Heart left ventricle (tissue), 16 donors: Measurements from ENCODE around the gene LHFPL2. TPM values are rescaled to one million over a fixed set of nuclear protein-coding genes. Genes with fewer than 3 reads are reported as not detected.

Experiments
- ATAC-seq, 4 donors: fragments of 200-7000 bp; cut with Tn5 transposase; one replicate each; pipeline ENCODE4 v1.9.1; 2020 to 2022; ENCODE audit warnings: moderate library complexity in 4 of 4, mild to moderate bottlenecking in 3 of 4, moderate number of reproducible peaks in 1 of 4
- DNase-seq, 5 donors: peaks; one replicate each; pipeline ENCODE4 v3.0.0-alpha.2; 2020
- H3K27ac ChIP-seq, 12 donors: fragments of 200-600 bp; sonication (generic) in 4 of 12; one replicate each; pipeline versions ENCODE4 v1.5.0 to v1.8.0; 2016 to 2022; ENCODE audit warnings: mild to moderate bottlenecking in 2 of 12
- H3K27me3 ChIP-seq, 9 donors: fragments of 200-600 bp; sonication (generic) in 2 of 9; one replicate each; pipeline versions ENCODE4 v1.5.1 to v1.8.0; 2016 to 2022; ENCODE audit warnings: mild to moderate bottlenecking in 3 of 9
- H3K36me3 ChIP-seq, 9 donors: fragments of 200-600 bp; sonication (generic) in 2 of 9; one replicate each; pipeline versions ENCODE4 v1.5.0 to v1.8.0; 2018 to 2022; ENCODE audit warnings: mild to moderate bottlenecking in 2 of 9
- H3K4me1 ChIP-seq, 12 donors: fragments of 200-600 bp; sonication (generic) in 4 of 12; one replicate each; pipeline versions ENCODE4 v1.5.0 to v1.8.0; 2016 to 2022; ENCODE audit warnings: mild to moderate bottlenecking in 3 of 12
- H3K4me3 ChIP-seq, 12 donors: fragments of 200-600 bp; sonication (generic) in 4 of 12; one replicate each; pipeline versions ENCODE4 v1.5.0 to v1.8.0; 2017 to 2022; ENCODE audit warnings: mild to moderate bottlenecking in 9 of 12, moderate library complexity in 4 of 12
- H3K9me3 ChIP-seq, 12 donors: fragments of 200-600 bp; sonication (generic) in 4 of 12; one replicate each; pipeline versions ENCODE4 v1.5.0 to v1.8.0; 2016 to 2022; ENCODE audit warnings: mild to moderate bottlenecking in 1 of 12
- CTCF ChIP-seq, 12 donors: fragments of 200-600 bp; sonication (generic) in 4 of 12; IDR thresholded peaks; one replicate each; pipeline versions ENCODE4 v1.5.0 to v1.8.0; 2018 to 2022; ENCODE audit warnings: antibody characterized with exemption in 12 of 12, mild to moderate bottlenecking in 5 of 12
- POLR2A ChIP-seq, 2 donors: fragments of 450-650 bp; IDR thresholded peaks; one replicate each; pipeline ENCODE4 v1.6.1; 2017; ENCODE audit warnings: antibody characterized with exemption in 2 of 2, mild to moderate bottlenecking in 2 of 2, moderate library complexity in 2 of 2
- WGBS, 4 donors: extraction: QIAGEN DNeasy Blood & Tissue Kit in 2 of 4; methylation state at CpG; one replicate each; pipeline versions ENCODE4 v1.1.5 to v1.1.7; 2013 to 2018; 5-methylcytosine and 5-hydroxymethylcytosine counted together
- intact Hi-C, 10 donors: fragments of 100-400 bp; cut with DNase I; formaldehyde crosslinking; loops; one replicate each; pipeline versions ENCODE4 v1.11.1 to v1.14.2; 2022
- polyA plus RNA-seq, 2 donors: library from polyadenylated mRNA; stranded (reverse); fragments of 200-250 nt; gene quantifications; one replicate each; pipeline ENCODE4 v1.2.3, GENCODE V29; 2013
- total RNA-seq, 9 donors: library from RNA; depleted of rRNA in 2 of 9; stranded (reverse); fragments of >200 nt in 2 of 9; fragmentation: NEBNext Ultra II Directional in 3 of 9; extraction: Animal tissue kit (Norgen Biotek cat#: 25700) in 3 of 9; gene quantifications; one replicate each; pipeline versions ENCODE4 v1.1.0 to v1.2.4, GENCODE V29; 2016 to 2023
- donor health status: ischemic (EF 13 %, LVEDD 7.1; RV severe dilation, severe dysfunction).
- donor health status: healthy with polysubstance abuse.
- donor health status: DM: no; HTN: yes; CAD: no.
- donor health status: DM: no; HTN: no; CAD: no.
- donor health status: ischemic (EF 25% LVEDD 6.9; RV normal size, moderate dysfunction).
- donor health status: ischemic (EF 25% LVEDD 5.7; RV mildly dilated, moderate dysfunction).
- donor health status: healthy.
- donor health status: DM: yes; HTN: yes; CAD: no.
- donor health status: ischemic (EF 35%, LVEDD 5.7; RV mildly dilated, moderate dysfunction).
- donor health status: nonischemic (EF 11% LVEDD 7.7; RV severe dilation, severe dysfunction).
- donor health status: DM: yes; HTN: yes; CAD: no.
- donor health status: PGD.
- donor health status: ischemic (EF 29% LVEDD 5.4; RV normal size, mild dysfunction).
- donor health status: nonischemic (EF 23%, LVEDD 6.1; RV moderate dilation, normal function).

LHFPL2 gene
- total and polyA plus RNA-seq, 11 donors: 1.8 to 35.6 (median 10.1) TPM

- Histone ChIP-seq H3K4me1 (peaks cover 0 to 55% (median 10%) of the 10 kb centered on the region in 12 donors), H3K27ac (peak overlapping the region in 11 of 12 donors; percentile 2 to 85 (median 66)), H3K9me3 (no peaks in the 10 kb centered on the region), H3K36me3 (no peaks in the 10 kb centered on the region), H3K4me3 (no peak overlapping the region), H3K27me3 (no peaks in the 10 kb centered on the region)
- no peak for ATAC-seq
- intact Hi-C loops: loop anchor here (5.0 to 10.0 kb wide), 11 partner anchors 63 to 437 kb away; partner anchors contain the start of gene LHFPL2 (in 1 of the 10)
- WGBS, 4 donors: 88 to 100% (median 93%) methylated on average over 6 of the region's 6 CpGs
- TF ChIP-seq POLR2A (IDR thresholded peaks at IDR 0.05): no peak
- TF ChIP-seq CTCF (IDR thresholded peaks at IDR 0.05): no peak
- DNase-seq: no peak
Measured at GRCh38 chr5:78534905-78535200, 113.7 kb downstream of the LHFPL2 start.

- H3K36me3 ChIP-seq: no peaks in the 10 kb centered on the region
- no peaks in the 10 kb centered on the region for H3K27me3 ChIP-seq
- intact Hi-C loops: loop anchor here in 4 of 10 donors (5.0 to 10.0 kb wide), 5 partner anchors 62 to 370 kb away; no protein-coding TSS in a partner anchor
- 71 to 81% (median 75%) methylated on average over 20 to 24 of the region's 24 CpGs for WGBS, 4 donors
- peak in 1 of 2 donors; percentile 23 for TF ChIP-seq POLR2A (IDR thresholded peaks at IDR 0.05)
- TF ChIP-seq CTCF (IDR thresholded peaks at IDR 0.05): no peak
- DNase-seq (peak; percentile 50 to 78 (median 67)), ATAC-seq (peak; percentile 24 to 71 (median 68))
- no peaks in the 10 kb centered on the region for H3K9me3 ChIP-seq
- H3K4me1 ChIP-seq: peaks cover 0 to 54% (median 10%) of the 10 kb centered on the region in 12 donors
- H3K4me3 ChIP-seq: peak overlapping the region in 3 of 12 donors; percentile 12 to 30 (median 24)
- peak overlapping the region; percentile 2 to 85 (median 60) for H3K27ac ChIP-seq
Measured at GRCh38 chr5:78534148-78534904, 114.2 kb downstream of the LHFPL2 start.

- no peaks in the 10 kb centered on the region for H3K9me3 ChIP-seq
- H3K27ac ChIP-seq: peak overlapping the region in 6 of 12 donors; percentile 53 to 85 (median 70)
- no peak overlapping the region for H3K4me3 ChIP-seq
- 76 to 82% (median 78%) methylated on average over 3 of the region's 3 CpGs for WGBS, 4 donors
- DNase-seq: no peak
- H3K36me3 ChIP-seq: no peaks in the 10 kb centered on the region
- no peaks in the 10 kb centered on the region for H3K27me3 ChIP-seq
- intact Hi-C loops: loop anchor here in 4 of 10 donors (5.0 to 10.0 kb wide), 5 partner anchors 61 to 371 kb away; no protein-coding TSS in a partner anchor
- peaks cover 0 to 60% (median 10%) of the 10 kb centered on the region in 12 donors for H3K4me1 ChIP-seq
- TF ChIP-seq POLR2A (IDR thresholded peaks at IDR 0.05) (no peak), CTCF (IDR thresholded peaks at IDR 0.05) (peak in 8 of 12 donors; percentile 19 to 52 (median 36))
- no peak for ATAC-seq
Measured at GRCh38 chr5:78533356-78533755, 115.2 kb downstream of the LHFPL2 start.

- Histone ChIP-seq H3K9me3 (no peaks in the 10 kb centered on the region), H3K27me3 (no peaks in the 10 kb centered on the region), H3K4me3 (no peak overlapping the region), H3K36me3 (no peaks in the 10 kb centered on the region), H3K4me1 (peaks cover 0 to 68% (median 28%) of the 10 kb centered on the region in 12 donors), H3K27ac (peak overlapping the region in 1 of 12 donors; percentile 82)
- intact Hi-C loops: loop anchor here in 4 of 10 donors (5.0 to 10.0 kb wide), 5 partner anchors 58 to 374 kb away; no protein-coding TSS in a partner anchor
- 58 to 76% (median 68%) methylated on average over 3 of the region's 3 CpGs for WGBS, 4 donors
- ATAC-seq: peak in 1 of 4 donors; percentile 42
- no peak for DNase-seq
- no peak for TF ChIP-seq POLR2A (IDR thresholded peaks at IDR 0.05)
- no peak for TF ChIP-seq CTCF (IDR thresholded peaks at IDR 0.05)
Measured at GRCh38 chr5:78530342-78531096, 118.1 kb downstream of the LHFPL2 start.
